ENCODE measurements around the gene ATP1A4. TPM values are rescaled to one million over a fixed set of nuclear protein-coding genes. Genes with fewer than 3 reads are reported as not detected.

The ATP1A4 gene
- total RNA-seq, 1 experiment from 2014 or later = not detected

GRCh38 chr1:160166166-160166868 is 14.9 kb downstream of the ATP1A4 start:
- no peak overlapping the region for H3K27ac Mint-ChIP-seq (ENCODE audit: low read depth, unreplicated experiment)
- H3K36me3 Mint-ChIP-seq (ENCODE audit: insufficient read depth, unreplicated experiment) = no peaks in the 10 kb centered on the region
- peaks cover 32% of the 10 kb centered on the region for H3K27me3 Mint-ChIP-seq (ENCODE audit: insufficient read depth, unreplicated experiment)
- no peak overlapping the region for H3K4me3 Mint-ChIP-seq (ENCODE audit: unreplicated experiment)
- ChIA-PET CTCF (interaction anchor here (0.9 to 1.4 kb wide), 7 partner anchors 10 to 89 kb away, joined by 3 to 6 read pairs (median 3); no protein-coding TSS in a partner anchor), POLR2A (no interaction called here)
- intact Hi-C loops (cut with micrococcal nuclease) = no loop called here
- BruUV-seq (replicated peaks) = no TSS peak
- no peak for DNase-seq (ENCODE audit: unreplicated experiment)
- H3K9me3 Mint-ChIP-seq (ENCODE audit: unreplicated experiment) = no peaks in the 10 kb centered on the region
- peaks cover 4% of the 10 kb centered on the region for H3K4me1 Mint-ChIP-seq (ENCODE audit: insufficient read depth, unreplicated experiment)
- no peak for TF ChIP-seq CTCF (IDR thresholded peaks at IDR 0.05; ENCODE audit: unreplicated experiment)

DNA sequence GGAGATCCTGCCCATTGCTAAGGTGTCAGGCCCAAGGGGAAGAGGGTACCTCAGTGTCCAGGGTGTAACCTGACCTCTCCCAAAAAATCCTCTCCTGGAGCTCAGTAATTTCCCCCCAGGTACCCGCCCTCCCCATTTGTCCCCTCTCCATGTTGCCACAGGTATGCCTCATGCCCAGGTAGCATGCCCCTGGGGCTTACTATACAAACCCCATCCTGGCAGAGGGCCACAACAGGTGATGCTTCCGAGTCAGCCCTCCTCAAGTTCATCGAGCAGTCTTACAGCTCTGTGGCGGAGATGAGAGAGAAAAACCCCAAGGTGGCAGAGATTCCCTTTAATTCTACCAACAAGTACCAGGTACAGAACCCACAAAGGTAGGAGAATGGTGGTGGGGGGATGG is 15.7 kb downstream of the ATP1A4 start:
- peaks cover 6% of the 10 kb centered on the region for H3K4me1 Mint-ChIP-seq (ENCODE audit: insufficient read depth, unreplicated experiment)
- no peak for TF ChIP-seq CTCF (IDR thresholded peaks at IDR 0.05; ENCODE audit: unreplicated experiment)
- POLR2A ChIA-PET = interaction anchor here (1.0 kb wide), 1 partner anchor 42 kb away, joined by 3 read pairs; no protein-coding TSS in a partner anchor
- H3K9me3 Mint-ChIP-seq (ENCODE audit: unreplicated experiment) = no peaks in the 10 kb centered on the region
- H3K27ac Mint-ChIP-seq (ENCODE audit: low read depth, unreplicated experiment) = no peak overlapping the region
- no TSS peak for BruUV-seq (replicated peaks)
- intact Hi-C loops (cut with micrococcal nuclease) = no loop called here
- DNase-seq (ENCODE audit: unreplicated experiment) = no peak
- no peaks in the 10 kb centered on the region for H3K36me3 Mint-ChIP-seq (ENCODE audit: insufficient read depth, unreplicated experiment)
- peaks cover 32% of the 10 kb centered on the region for H3K27me3 Mint-ChIP-seq (ENCODE audit: insufficient read depth, unreplicated experiment)
- no peak overlapping the region for H3K4me3 Mint-ChIP-seq (ENCODE audit: unreplicated experiment)
- CTCF ChIA-PET = interaction anchor here (0.7 to 1.4 kb wide), 13 partner anchors 11 to 90 kb away, joined by 3 to 6 read pairs (median 3); no protein-coding TSS in a partner anchor

DNA sequence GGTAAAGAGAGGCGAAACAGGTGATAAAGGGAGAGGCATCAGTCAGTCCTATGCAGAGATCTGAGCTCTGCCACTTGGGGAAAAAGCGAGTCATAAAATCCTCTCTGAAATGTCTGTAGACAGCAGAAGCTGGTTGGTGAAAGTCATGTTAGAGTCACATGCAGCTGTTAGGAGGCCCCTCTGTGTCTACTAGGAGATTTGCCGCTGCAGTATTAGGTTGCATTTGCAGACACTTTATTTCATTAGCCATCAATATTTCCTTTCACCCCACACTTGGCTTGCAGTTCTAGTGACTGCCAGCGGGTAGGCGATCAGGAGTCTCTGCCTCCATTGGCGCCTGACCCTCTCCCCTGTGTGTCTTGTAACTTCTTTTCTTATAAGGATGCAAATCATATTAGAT is 16.2 kb downstream of the ATP1A4 start:
- Mint-ChIP-seq H3K9me3 (ENCODE audit: unreplicated experiment) (no peaks in the 10 kb centered on the region), H3K4me1 (ENCODE audit: insufficient read depth, unreplicated experiment) (peaks cover 6% of the 10 kb centered on the region), H3K27me3 (ENCODE audit: insufficient read depth, unreplicated experiment) (peaks cover 35% of the 10 kb centered on the region), H3K27ac (ENCODE audit: low read depth, unreplicated experiment) (no peak overlapping the region), H3K36me3 (ENCODE audit: insufficient read depth, unreplicated experiment) (no peaks in the 10 kb centered on the region), H3K4me3 (ENCODE audit: unreplicated experiment) (no peak overlapping the region)
- no peak for TF ChIP-seq CTCF (IDR thresholded peaks at IDR 0.05; ENCODE audit: unreplicated experiment)
- no peak for DNase-seq (ENCODE audit: unreplicated experiment)
- ChIA-PET POLR2A (interaction anchor here (1.0 kb wide), 1 partner anchor 43 kb away, joined by 3 read pairs; no protein-coding TSS in a partner anchor), CTCF (interaction anchor here (0.7 to 1.4 kb wide), 10 partner anchors 24 to 87 kb away, joined by 3 to 6 read pairs (median 4); no protein-coding TSS in a partner anchor)
- BruUV-seq (replicated peaks) = no TSS peak
- intact Hi-C loops (cut with micrococcal nuclease) = no loop called here

- ChIA-PET CTCF (interaction anchor here (0.6 to 1.3 kb wide), 5 partner anchors 23 to 248 kb away, joined by 3 to 6 read pairs (median 4); no protein-coding TSS in a partner anchor), POLR2A (interaction anchor here (1.0 kb wide), 1 partner anchor 43 kb away, joined by 3 read pairs; no protein-coding TSS in a partner anchor)
- TF ChIP-seq CTCF (IDR thresholded peaks at IDR 0.05; ENCODE audit: unreplicated experiment) = no peak
- H3K4me3 Mint-ChIP-seq (ENCODE audit: unreplicated experiment) = no peak overlapping the region
- peaks cover 6% of the 10 kb centered on the region for H3K4me1 Mint-ChIP-seq (ENCODE audit: insufficient read depth, unreplicated experiment)
- H3K9me3 Mint-ChIP-seq (ENCODE audit: unreplicated experiment) = no peaks in the 10 kb centered on the region
- H3K36me3 Mint-ChIP-seq (ENCODE audit: insufficient read depth, unreplicated experiment) = no peaks in the 10 kb centered on the region
- BruUV-seq (replicated peaks) = no TSS peak
- H3K27me3 Mint-ChIP-seq (ENCODE audit: insufficient read depth, unreplicated experiment) = peaks cover 40% of the 10 kb centered on the region
- no peak for DNase-seq (ENCODE audit: unreplicated experiment)
- no peak overlapping the region for H3K27ac Mint-ChIP-seq (ENCODE audit: low read depth, unreplicated experiment)
- intact Hi-C loops (cut with micrococcal nuclease) = no loop called here
Measured at GRCh38 chr1:160168016-160168415, 16.6 kb downstream of the ATP1A4 start.
